Activated CD4-positive, alpha-beta T cell treated with anti-CD3 and anti-CD28 coated beads, Interleukin-10, Interleukin-2, amounts not matched to agents 100 ng/mL and 50 ng/mL, durations not matched to agents 16 hours and 8 hours (primary cell): Measurements from ENCODE around the gene MAPRE2.

Experiments used
- DNase-seq: peaks from one replicate; pipeline ENCODE4 v3.0.0-alpha.2; 2020

MAPRE2 gene

GRCh38 chr18:35038881-35039491 is 2.2 kb upstream of the MAPRE2 start:
- no peak for DNase-seq

- no peak for DNase-seq
Measured at GRCh38 chr18:35040638-35040987, 600 bp upstream of the MAPRE2 start.

GRCh38 chr18:35041815-35042387 is 688 bp downstream of the MAPRE2 start:
- DNase-seq: peak; percentile 35

- DNase-seq: peak; percentile 49
Measured at GRCh38 chr18:35042389-35043071, 1.3 kb downstream of the MAPRE2 start.

GRCh38 chr18:35043207-35043606 is 2.0 kb downstream of the MAPRE2 start:
- DNase-seq: peak; percentile 31

- DNase-seq: no peak
Measured at GRCh38 chr18:35045121-35045520, 3.9 kb downstream of the MAPRE2 start.

- no peak for DNase-seq
Measured at GRCh38 chr18:35045806-35046205, 4.6 kb downstream of the MAPRE2 start.

- no peak for DNase-seq
Measured at GRCh38 chr18:35047697-35048292, 6.6 kb downstream of the MAPRE2 start.

GRCh38 chr18:35049111-35050027 is 8.2 kb downstream of the MAPRE2 start:
- no peak for DNase-seq

GRCh38 chr18:35050028-35050546 is 8.9 kb downstream of the MAPRE2 start:
- DNase-seq: peak; percentile 40

- DNase-seq: no peak
Measured at GRCh38 chr18:35050705-35051195, 9.5 kb downstream of the MAPRE2 start.

GRCh38 chr18:35051641-35052377 is 10.6 kb downstream of the MAPRE2 start:
- no peak for DNase-seq

GRCh38 chr18:35054401-35054800 is 13.2 kb downstream of the MAPRE2 start:
- no peak for DNase-seq

GRCh38 chr18:35055105-35055504 is 13.9 kb downstream of the MAPRE2 start:
- DNase-seq: no peak

- DNase-seq: no peak
Measured at GRCh38 chr18:35055726-35056125, 14.5 kb downstream of the MAPRE2 start.

GRCh38 chr18:35059280-35059927 is 18.2 kb downstream of the MAPRE2 start:
- no peak for DNase-seq

- DNase-seq: no peak
Measured at GRCh38 chr18:35060122-35060815, 19.1 kb downstream of the MAPRE2 start.

GRCh38 chr18:35061336-35061735 is 20.1 kb downstream of the MAPRE2 start:
- DNase-seq: no peak

GRCh38 chr18:35061804-35062203 is 20.6 kb downstream of the MAPRE2 start:
- DNase-seq: no peak

- DNase-seq: no peak
Measured at GRCh38 chr18:35062408-35062807, 21.2 kb downstream of the MAPRE2 start.
